Upper lobe of left lung (tissue), 6 donors: ENCODE results near the gene TENM3. TPM values are rescaled to one million over a fixed set of nuclear protein-coding genes. Genes with fewer than 3 reads are reported as not detected.

Experiments used
- ATAC-seq, 2 donors: fragments of 200-7000 bp; cut with Tn5 transposase; one replicate each; pipeline ENCODE4 v1.9.1; 2022; ENCODE audit warnings: mild to moderate bottlenecking in 2 of 2, moderate library complexity in 2 of 2; ENCODE audit not compliant: low FRiP score in 2 of 2
- DNase-seq, 2 donors: peaks; one replicate each; pipeline ENCODE4 v3.0.0-alpha.2; 2019 to 2020
- H3K27ac ChIP-seq, 4 donors: fragments of 200-600 bp; sonication (generic); one replicate each; pipeline ENCODE4 v1.5.1; 2016 to 2019
- H3K27me3 ChIP-seq, 4 donors: fragments of 200-600 bp; sonication (generic); one replicate each; pipeline ENCODE4 v1.5.1; 2017 to 2019
- H3K36me3 ChIP-seq, 4 donors: fragments of 200-600 bp; sonication (generic); one replicate each; pipeline ENCODE4 v1.5.1; 2016 to 2019
- H3K4me1 ChIP-seq, 4 donors: fragments of 200-600 bp; sonication (generic); one replicate each; pipeline ENCODE4 v1.5.1; 2018 to 2019
- H3K4me3 ChIP-seq, 4 donors: fragments of 200-600 bp; sonication (generic); one replicate each; pipeline ENCODE4 v1.5.1; 2017 to 2019; ENCODE audit warnings: mild to moderate bottlenecking in 2 of 4, moderate library complexity in 1 of 4
- H3K9me3 ChIP-seq, 4 donors: fragments of 200-600 bp; sonication (generic); one replicate each; pipeline ENCODE4 v1.5.1; 2018 to 2019
- EP300 ChIP-seq, 4 donors: sonication (generic); formaldehyde crosslinking; IDR thresholded peaks; one replicate each; pipeline ENCODE4 v1.5.1; 2017; ENCODE audit warnings: antibody characterized with exemption in 4 of 4, control low read depth in 2 of 4
- POLR2A ChIP-seq, 4 donors: fragments of 450-650 bp; IDR thresholded peaks; one replicate each; pipeline ENCODE4 v1.5.1; 2016 to 2017; ENCODE audit warnings: antibody characterized with exemption in 4 of 4, mild to moderate bottlenecking in 2 of 4
- POLR2AphosphoS5 ChIP-seq, 2 donors: sonication (generic); formaldehyde crosslinking; IDR thresholded peaks; one replicate each; pipeline ENCODE4 v1.5.1; 2017; ENCODE audit warnings: antibody characterized with exemption in 2 of 2
- WGBS, 2 donors: methylation state at CpG; one replicate each; pipeline ENCODE4 v1.1.5; 2017 to 2018; 5-methylcytosine and 5-hydroxymethylcytosine counted together
- total RNA-seq, 6 donors: library from RNA; depleted of rRNA in 4 of 6; stranded (reverse); fragments of >200 nt in 4 of 6; gene quantifications; one replicate each; pipeline versions ENCODE4 v1.1.0 to v1.2.1, GENCODE V29; 2016 to 2021
- TF ChIP-seq, protein P1 (sequence below), 6 experiments: fragments of 450-650 bp in 4 of 6; fragments of 200-600 bp in 2 of 6; sonication (generic) in 2 of 6; IDR thresholded peaks; one replicate each; pipeline ENCODE4 v1.5.1; 2016 to 2019; ENCODE audit warnings: antibody characterized with exemption in 6 of 6
- donor health status: DM: no; HTN: no; CAD: no; lungs with moderate emphysema.
- donor health status: DM: no; HTN: yes; CAD: no; lungs with severe emphysema.

The TENM3 gene
- total RNA-seq, 6 donors from 2014 or later = 0.33 to 7.1 (median 1.1) TPM

DNA sequence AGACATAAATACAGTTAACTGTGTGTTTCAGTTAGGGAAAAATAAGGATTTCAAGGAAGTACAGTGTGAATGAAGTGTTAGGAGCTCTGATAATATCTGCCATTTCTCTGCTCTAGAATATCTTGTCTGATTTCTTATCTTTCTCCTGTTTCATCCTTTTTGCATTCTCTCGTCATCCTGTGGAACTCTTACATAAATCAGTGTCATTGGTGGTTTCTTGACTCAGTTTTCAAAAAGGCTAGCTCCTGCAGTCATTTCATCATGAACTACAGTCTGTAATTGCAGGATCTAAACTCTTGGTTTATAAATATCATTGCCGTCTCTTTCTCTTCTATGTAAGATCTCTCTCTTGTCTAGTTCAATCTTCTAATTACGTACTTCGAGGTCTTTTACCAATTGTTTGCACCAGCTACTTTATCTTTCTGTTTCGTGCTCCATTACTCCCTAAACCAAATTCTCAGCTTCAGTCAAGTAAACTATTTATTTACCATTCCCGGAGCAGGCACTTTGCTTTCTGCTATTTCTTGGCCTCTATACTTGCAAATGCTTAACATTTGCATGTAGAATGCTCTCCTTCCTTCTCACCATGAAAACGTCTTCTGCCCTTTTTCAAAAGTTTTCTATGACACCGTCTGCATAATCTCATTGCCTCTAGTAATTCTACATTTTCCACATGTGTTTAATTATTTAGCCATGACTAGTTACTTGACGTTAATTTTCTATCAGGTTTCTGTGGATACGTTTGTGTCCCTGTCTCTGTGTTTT, 294.0 kb downstream of the TENM3 start:
- no peaks in the 10 kb centered on the region for H3K27me3 ChIP-seq
- H3K9me3 ChIP-seq = no peaks in the 10 kb centered on the region
- no peak overlapping the region for H3K4me3 ChIP-seq
- DNase-seq = no peak
- no peaks in the 10 kb centered on the region for H3K36me3 ChIP-seq
- H3K27ac ChIP-seq = no peak overlapping the region
- no peak for ATAC-seq
- no peak for TF ChIP-seq POLR2AphosphoS5 (IDR thresholded peaks at IDR 0.05)
- no peak for TF ChIP-seq POLR2A (IDR thresholded peaks at IDR 0.05)
- TF ChIP-seq EP300 (IDR thresholded peaks at IDR 0.05) = no peak
- WGBS, 2 donors = 46 to 56% methylated on average over 10 of the region's 10 CpGs
- H3K4me1 ChIP-seq = no peaks in the 10 kb centered on the region

DNA sequence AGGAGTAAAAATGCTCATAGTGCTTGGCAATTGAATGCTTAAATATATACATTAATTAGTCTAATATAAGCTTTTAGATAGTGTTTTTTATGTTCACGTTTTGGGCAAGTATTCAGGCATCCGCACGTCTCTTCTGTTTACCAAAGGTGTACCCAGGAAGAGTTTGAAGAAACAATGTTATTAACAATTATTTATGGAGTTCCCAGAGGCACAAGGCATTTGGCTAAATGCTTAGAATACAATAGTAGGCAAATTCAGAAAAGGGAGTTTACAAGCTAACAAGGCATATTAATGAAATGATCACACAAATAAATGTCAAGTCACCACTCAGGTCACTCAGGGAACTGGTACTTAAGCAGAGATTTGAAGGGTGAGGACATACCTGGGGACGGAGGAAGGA, 294.8 kb downstream of the TENM3 start:
- TF ChIP-seq POLR2AphosphoS5 (IDR thresholded peaks at IDR 0.05) (no peak), EP300 (IDR thresholded peaks at IDR 0.05) (no peak), POLR2A (IDR thresholded peaks at IDR 0.05) (no peak)
- TF ChIP-seq, protein P1, sequence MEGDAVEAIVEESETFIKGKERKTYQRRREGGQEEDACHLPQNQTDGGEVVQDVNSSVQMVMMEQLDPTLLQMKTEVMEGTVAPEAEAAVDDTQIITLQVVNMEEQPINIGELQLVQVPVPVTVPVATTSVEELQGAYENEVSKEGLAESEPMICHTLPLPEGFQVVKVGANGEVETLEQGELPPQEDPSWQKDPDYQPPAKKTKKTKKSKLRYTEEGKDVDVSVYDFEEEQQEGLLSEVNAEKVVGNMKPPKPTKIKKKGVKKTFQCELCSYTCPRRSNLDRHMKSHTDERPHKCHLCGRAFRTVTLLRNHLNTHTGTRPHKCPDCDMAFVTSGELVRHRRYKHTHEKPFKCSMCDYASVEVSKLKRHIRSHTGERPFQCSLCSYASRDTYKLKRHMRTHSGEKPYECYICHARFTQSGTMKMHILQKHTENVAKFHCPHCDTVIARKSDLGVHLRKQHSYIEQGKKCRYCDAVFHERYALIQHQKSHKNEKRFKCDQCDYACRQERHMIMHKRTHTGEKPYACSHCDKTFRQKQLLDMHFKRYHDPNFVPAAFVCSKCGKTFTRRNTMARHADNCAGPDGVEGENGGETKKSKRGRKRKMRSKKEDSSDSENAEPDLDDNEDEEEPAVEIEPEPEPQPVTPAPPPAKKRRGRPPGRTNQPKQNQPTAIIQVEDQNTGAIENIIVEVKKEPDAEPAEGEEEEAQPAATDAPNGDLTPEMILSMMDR (IDR thresholded peaks at IDR 0.05) = no peak
- Histone ChIP-seq H3K27ac (no peak overlapping the region), H3K36me3 (no peaks in the 10 kb centered on the region), H3K27me3 (no peaks in the 10 kb centered on the region), H3K4me3 (no peak overlapping the region), H3K9me3 (no peaks in the 10 kb centered on the region), H3K4me1 (no peaks in the 10 kb centered on the region)
- ATAC-seq (no peak), DNase-seq (no peak)
- WGBS, 2 donors = 49 to 60% methylated on average over 4 of the region's 4 CpGs

DNA sequence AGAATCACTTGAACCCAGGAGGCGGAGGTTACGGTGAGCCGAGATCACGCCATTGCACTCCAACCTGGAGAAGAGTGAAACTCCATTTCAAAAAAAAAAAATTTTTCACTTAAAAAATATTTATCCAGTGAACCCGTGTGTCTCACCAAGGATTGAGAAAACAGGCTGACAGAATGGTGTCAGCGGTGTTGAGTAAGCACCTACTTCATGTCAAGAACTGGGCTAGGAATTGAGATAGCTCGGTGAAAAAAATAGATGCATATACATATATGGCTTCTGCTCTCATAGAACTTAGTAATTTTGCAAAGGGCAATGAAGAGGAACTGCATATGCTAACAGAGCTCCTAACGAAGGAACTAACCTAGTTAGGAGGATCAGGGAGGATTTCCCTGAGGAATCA, 297.3 kb downstream of the TENM3 start:
- H3K4me3 ChIP-seq = no peak overlapping the region
- DNase-seq (no peak), ATAC-seq (no peak)
- H3K4me1 ChIP-seq = no peaks in the 10 kb centered on the region
- no peak overlapping the region for H3K27ac ChIP-seq
- WGBS, 2 donors = 87 to 88% methylated on average over 8 of the region's 8 CpGs
- H3K27me3 ChIP-seq = no peaks in the 10 kb centered on the region
- no peaks in the 10 kb centered on the region for H3K9me3 ChIP-seq
- H3K36me3 ChIP-seq = no peaks in the 10 kb centered on the region
- TF ChIP-seq POLR2A (IDR thresholded peaks at IDR 0.05) (no peak), EP300 (IDR thresholded peaks at IDR 0.05) (no peak), POLR2AphosphoS5 (IDR thresholded peaks at IDR 0.05) (no peak)
- TF ChIP-seq, protein P1 (IDR thresholded peaks at IDR 0.05) = no peak

DNA sequence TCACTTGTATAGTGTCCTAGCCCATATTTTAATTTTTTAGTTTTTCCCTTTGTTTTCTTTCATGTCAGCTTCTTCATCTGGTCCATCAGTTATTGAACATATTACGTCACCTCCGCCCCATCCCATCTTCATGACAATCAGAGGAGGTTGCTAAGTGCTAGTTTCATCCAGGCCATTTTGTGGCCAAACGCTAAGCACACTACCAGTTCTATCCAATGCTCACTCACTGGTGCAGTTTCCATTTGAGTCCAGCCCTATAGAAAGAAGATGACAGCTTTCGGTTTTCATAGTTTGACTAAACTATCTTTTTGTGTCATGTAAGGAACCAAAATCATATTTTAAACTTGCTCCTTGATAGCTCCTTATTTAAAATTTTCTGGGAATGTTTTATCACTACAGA, 304.2 kb downstream of the TENM3 start:
- no peak for DNase-seq

DNA sequence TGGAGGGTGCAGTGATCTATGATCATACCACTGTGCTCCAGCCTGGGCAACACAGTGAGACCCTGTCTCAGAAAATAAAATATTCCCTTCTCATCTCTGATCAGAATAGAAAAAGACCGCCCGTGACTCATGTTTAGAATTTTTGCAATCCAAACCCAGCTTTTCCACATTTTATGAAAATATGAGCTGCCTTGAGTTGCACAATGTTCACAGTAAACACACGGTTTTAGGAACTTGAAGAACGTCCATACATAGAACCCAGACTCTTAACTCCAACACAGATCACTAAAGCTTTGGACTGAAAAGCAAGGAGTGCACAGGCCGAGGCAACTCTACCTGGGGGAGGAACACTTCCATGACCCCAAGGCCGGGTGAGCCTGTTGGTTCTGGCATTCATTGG, 305.0 kb downstream of the TENM3 start:
- Histone ChIP-seq H3K4me1 (no peaks in the 10 kb centered on the region), H3K27me3 (no peaks in the 10 kb centered on the region), H3K9me3 (no peaks in the 10 kb centered on the region), H3K4me3 (no peak overlapping the region), H3K27ac (no peak overlapping the region), H3K36me3 (no peaks in the 10 kb centered on the region)
- no peak for TF ChIP-seq POLR2A (IDR thresholded peaks at IDR 0.05)
- TF ChIP-seq, protein P1 (IDR thresholded peaks at IDR 0.05) = no peak
- no peak for TF ChIP-seq POLR2AphosphoS5 (IDR thresholded peaks at IDR 0.05)
- TF ChIP-seq EP300 (IDR thresholded peaks at IDR 0.05) = no peak
- WGBS, 2 donors = 78 to 83% methylated on average over 6 of the region's 6 CpGs
- ATAC-seq (no peak), DNase-seq (no peak)

More for the DNA sequence above, 304.2 kb downstream of the TENM3 start:
- TF ChIP-seq, protein P1 (IDR thresholded peaks at IDR 0.05) = no peak
- no peak for TF ChIP-seq POLR2AphosphoS5 (IDR thresholded peaks at IDR 0.05)
- no peak for TF ChIP-seq POLR2A (IDR thresholded peaks at IDR 0.05)
- TF ChIP-seq EP300 (IDR thresholded peaks at IDR 0.05) = no peak
- Histone ChIP-seq H3K36me3 (no peaks in the 10 kb centered on the region), H3K27ac (no peak overlapping the region), H3K27me3 (no peaks in the 10 kb centered on the region), H3K9me3 (no peaks in the 10 kb centered on the region), H3K4me3 (no peak overlapping the region), H3K4me1 (no peaks in the 10 kb centered on the region)
- 89 to 91% methylated on average over 4 of the region's 4 CpGs for WGBS, 2 donors
- no peak for ATAC-seq
